ENCODE data around the gene MSI2. TPM values are rescaled to one million over a fixed set of nuclear protein-coding genes. Genes with fewer than 3 reads are reported as not detected.

The MSI2 gene
- polyA plus RNA-seq, 1 of the 3 experiments (the other 2 are of a cell fraction): 24.1 TPM

DNA sequence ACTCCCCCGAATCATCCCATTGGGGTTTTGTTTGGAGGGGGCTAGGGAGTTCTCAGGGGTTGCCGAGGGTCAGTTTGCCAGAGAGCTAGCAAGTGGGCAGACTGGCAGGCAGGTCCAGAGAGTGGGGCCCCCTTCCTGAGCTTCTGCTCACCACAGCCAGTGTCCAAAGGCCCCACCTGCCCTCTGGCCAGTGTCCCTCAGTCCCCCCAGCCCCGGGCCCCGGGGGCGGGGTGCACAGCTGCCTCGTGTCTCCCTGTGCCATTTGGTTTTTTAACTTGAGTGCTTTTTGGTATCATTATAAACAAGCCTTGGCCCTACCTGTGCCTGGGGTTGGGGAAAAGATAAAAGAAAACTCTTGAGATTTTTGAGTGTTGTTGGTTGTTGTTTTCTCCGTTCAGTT lies 397.0 kb downstream of the MSI2 start:
- Histone ChIP-seq H3K9ac (no peak overlapping the region), H3K4me1 (ENCODE audit: control insufficient read depth in 1 of 2, insufficient read depth in 2 of 2, low read depth in 1 of 2, low read length in 1 of 2) (peaks cover 0 to 30% of the 10 kb centered on the region in 2 experiments; a peak in 1 of 4 replicates), H3K9me2 (no peaks in the 10 kb centered on the region), H3K79me2 (ENCODE audit: insufficient read depth) (no peaks in the 10 kb centered on the region), H3K9me3 (no peaks in the 10 kb centered on the region), H3F3A (replicated peaks; ENCODE audit: insufficient read depth) (no peaks in the 10 kb centered on the region), H3K4me3 (ENCODE audit: low read depth in 2 of 2, low read length in 1 of 2) (no peak overlapping the region), H2AFZ (ENCODE audit: low read depth) (no peak overlapping the region), H3K27me3 (ENCODE audit: insufficient read depth) (no peaks in the 10 kb centered on the region), H3K4me2 (no peak overlapping the region), H3K36me3 (replicated peaks in 1 of 2; ENCODE audit: control insufficient read depth in 1 of 2, insufficient read depth in 2 of 2, low read length in 1 of 2) (peaks cover 0 to 13% of the 10 kb centered on the region in 2 experiments), H4K20me1 (ENCODE audit: insufficient read depth) (no peaks in the 10 kb centered on the region), H3K27ac (ENCODE audit: low read depth in 2 of 2, low read length in 1 of 2) (no peak overlapping the region; a peak in 1 of 4 replicates)
- ChIA-PET POLR2A (interaction anchor here (1.8 kb wide), 1 partner anchor 9 kb away, joined by 7 read pairs; no protein-coding TSS in a partner anchor), CTCF (interaction anchor here (1.0 to 4.5 kb wide), 5 partner anchors 10 to 130 kb away, joined by 3 to 13 read pairs (median 4); no protein-coding TSS in a partner anchor)
- WGBS (ENCODE audit: low lambda C conversion rate): 84% methylated on average over 7 of the region's 7 CpGs
- no peak for DNase-seq
- TF ChIP-seq FOXJ3 (CRISPR knock-in tag; IDR thresholded peaks at IDR 0.05) (no peak), GATA2 (CRISPR knock-in tag; IDR thresholded peaks at IDR 0.05) (no peak), GABPA (IDR thresholded peaks at IDR 0.05; ENCODE audit: low read depth) (no peak), REST (IDR thresholded peaks at IDR 0.05; ENCODE audit: low read depth, low read length) (no peak), NFIC (IDR thresholded peaks at IDR 0.05; ENCODE audit: borderline replicate concordance) (no peak), RCOR1 (IDR thresholded peaks at IDR 0.05; ENCODE audit: low read length) (no peak), JUND (IDR thresholded peaks at IDR 0.05) (no peak), SIN3A (IDR thresholded peaks at IDR 0.05; ENCODE audit: borderline replicate concordance, low read depth, low read length) (no peak), EZH2phosphoT487 (IDR thresholded peaks at IDR 0.05; ENCODE audit: borderline replicate concordance, low read depth) (no peak)

DNA sequence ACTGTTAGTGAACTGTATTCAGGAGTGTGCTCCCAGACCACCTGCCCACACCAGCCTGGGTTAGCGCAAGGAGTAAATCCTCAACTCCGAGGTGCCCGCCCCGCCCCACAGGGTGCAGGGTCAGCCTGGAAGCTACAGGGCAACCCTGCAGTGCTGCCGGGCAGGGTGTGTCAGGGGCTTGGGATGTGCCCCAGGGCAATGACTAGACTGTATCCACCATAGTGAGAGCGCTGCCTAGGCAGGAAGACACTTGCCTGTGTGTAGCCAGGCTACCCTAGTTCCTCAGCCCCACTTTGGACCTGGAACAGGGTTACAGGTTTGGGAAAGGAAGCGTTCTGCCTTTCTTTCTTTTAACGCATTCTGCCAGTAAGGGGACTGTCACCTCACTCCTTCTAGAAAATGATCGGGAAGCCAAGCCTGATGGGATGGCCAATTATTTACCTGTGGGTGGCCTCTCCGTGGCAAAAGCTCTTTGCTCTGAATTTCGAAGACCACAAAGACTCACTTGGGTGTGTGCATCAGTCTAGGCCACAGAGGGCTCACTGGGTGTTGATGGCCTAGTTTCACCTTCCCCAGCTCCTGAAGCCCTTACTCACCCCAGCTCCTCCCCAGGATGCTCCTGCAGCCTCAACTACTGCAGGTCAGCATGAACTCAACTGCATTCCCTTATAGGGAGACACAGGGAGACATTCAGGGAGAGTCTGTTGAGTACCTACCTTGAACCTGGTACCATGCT lies 397.9 kb downstream of the MSI2 start:
- Histone ChIP-seq H3K4me2 (no peak overlapping the region), H3K4me3 (ENCODE audit: low read depth in 2 of 2, low read length in 1 of 2) (no peak overlapping the region), H3K4me1 (ENCODE audit: control insufficient read depth in 1 of 2, insufficient read depth in 2 of 2, low read depth in 1 of 2, low read length in 1 of 2) (peaks cover 0 to 26% of the 10 kb centered on the region in 2 experiments; a peak in 1 of 4 replicates), H3K9me3 (no peaks in the 10 kb centered on the region), H3K36me3 (replicated peaks in 1 of 2; ENCODE audit: control insufficient read depth in 1 of 2, insufficient read depth in 2 of 2, low read length in 1 of 2) (peaks cover 0 to 14% of the 10 kb centered on the region in 2 experiments), H3K27ac (ENCODE audit: low read depth in 2 of 2, low read length in 1 of 2) (no peak overlapping the region; a peak in 1 of 4 replicates), H3K79me2 (ENCODE audit: insufficient read depth) (no peaks in the 10 kb centered on the region), H3K27me3 (ENCODE audit: insufficient read depth) (no peaks in the 10 kb centered on the region), H3F3A (replicated peaks; ENCODE audit: insufficient read depth) (no peaks in the 10 kb centered on the region), H2AFZ (ENCODE audit: low read depth) (no peak overlapping the region), H3K9me2 (no peaks in the 10 kb centered on the region), H4K20me1 (ENCODE audit: insufficient read depth) (no peaks in the 10 kb centered on the region), H3K9ac (no peak overlapping the region)
- WGBS (ENCODE audit: low lambda C conversion rate): 85% methylated on average over 11 of the region's 11 CpGs
- DNase-seq: no peak
- ChIA-PET CTCF (interaction anchor here (0.9 to 4.5 kb wide), 4 partner anchors 9 to 86 kb away, joined by 3 to 13 read pairs (median 8); no protein-coding TSS in a partner anchor), POLR2A (interaction anchor here (0.6 to 1.8 kb wide), 3 partner anchors 8 to 29 kb away, joined by 3 to 7 read pairs (median 3); no protein-coding TSS in a partner anchor)
- no peak for TF ChIP-seq POLR2AphosphoS5 (IDR thresholded peaks at IDR 0.05; ENCODE audit: low read depth, low read length)
- TF ChIP-seq FOSL2 (IDR thresholded peaks at IDR 0.05; ENCODE audit: borderline replicate concordance, low read depth): no peak
- TF ChIP-seq ELF1 (IDR thresholded peaks at IDR 0.05): no peak
- TF ChIP-seq FOXM1 (IDR thresholded peaks at IDR 0.05; ENCODE audit: low read depth): no peak
- TF ChIP-seq RCOR1 (IDR thresholded peaks at IDR 0.05; ENCODE audit: low read length): no peak
- TF ChIP-seq REST (IDR thresholded peaks at IDR 0.05; ENCODE audit: low read depth, low read length): no peak
- TF ChIP-seq, protein P1, sequence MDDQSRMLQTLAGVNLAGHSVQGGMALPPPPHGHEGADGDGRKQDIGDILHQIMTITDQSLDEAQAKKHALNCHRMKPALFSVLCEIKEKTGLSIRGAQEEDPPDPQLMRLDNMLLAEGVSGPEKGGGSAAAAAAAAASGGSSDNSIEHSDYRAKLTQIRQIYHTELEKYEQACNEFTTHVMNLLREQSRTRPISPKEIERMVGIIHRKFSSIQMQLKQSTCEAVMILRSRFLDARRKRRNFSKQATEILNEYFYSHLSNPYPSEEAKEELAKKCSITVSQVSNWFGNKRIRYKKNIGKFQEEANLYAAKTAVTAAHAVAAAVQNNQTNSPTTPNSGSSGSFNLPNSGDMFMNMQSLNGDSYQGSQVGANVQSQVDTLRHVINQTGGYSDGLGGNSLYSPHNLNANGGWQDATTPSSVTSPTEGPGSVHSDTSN (IDR thresholded peaks at IDR 0.05): no peak
- TF ChIP-seq YY1 (IDR thresholded peaks at IDR 0.05; ENCODE audit: low read depth): no peak
- no peak for TF ChIP-seq TEAD4 (IDR thresholded peaks at IDR 0.05; ENCODE audit: borderline replicate concordance, insufficient read depth)
- TF ChIP-seq RAD21 (IDR thresholded peaks at IDR 0.05; ENCODE audit: low read length): no peak
